NB4 (cell line): Measurements from ENCODE around the gene TCOF1.

Source experiments
- DNase-seq: peaks from one replicate; pipeline ENCODE4 v3.0.0; 2010; ENCODE audit warnings: low read depth
- H3K4me3 ChIP-seq: one replicate; pipeline ENCODE4 v1.5.1; 2011; ENCODE audit warnings: mild to moderate bottlenecking, low read depth, low read length, moderate library complexity
- MYC ChIP-seq: IDR thresholded peaks from 2 replicates; pipeline ENCODE4 v1.6.1; 2011; ENCODE audit warnings: low read depth, low read length
- POLR2A ChIP-seq: IDR thresholded peaks from 2 replicates; pipeline ENCODE4 v1.6.1; 2011; ENCODE audit warnings: mild to moderate bottlenecking; ENCODE audit not compliant: insufficient read length; ENCODE audit errors: extremely low read depth
- TF ChIP-seq, protein P1 (sequence below): IDR thresholded peaks from 2 replicates; pipeline ENCODE4 v1.6.1; 2011; ENCODE audit warnings: low read depth, low read length
- TF ChIP-seq, protein P2 (sequence below): IDR thresholded peaks from one replicate; pipeline ENCODE4 v1.5.1; 2012; ENCODE audit warnings: low read depth, low read length

The TCOF1 gene

DNA sequence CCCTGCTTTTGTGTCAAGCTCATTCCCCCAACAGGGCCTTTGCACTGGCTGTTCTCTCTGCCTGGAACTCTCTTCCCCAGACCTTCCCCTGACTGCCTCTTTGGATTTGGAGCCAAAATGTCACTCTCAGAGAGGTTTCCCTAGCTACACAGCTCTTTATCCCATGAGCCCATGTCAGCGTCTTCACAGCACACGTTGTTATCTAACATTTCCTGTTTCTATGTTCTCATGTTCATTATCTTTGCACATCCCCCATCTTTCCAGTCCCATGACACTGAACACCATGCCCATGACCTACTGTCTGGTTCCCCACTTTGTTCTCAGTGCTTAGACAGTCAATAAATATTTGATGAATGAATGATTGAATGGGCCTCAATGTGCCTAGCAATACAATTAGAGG, 28.5 kb upstream of the TCOF1 start:
- no peak for TF ChIP-seq MYC
- TF ChIP-seq, protein P1, sequence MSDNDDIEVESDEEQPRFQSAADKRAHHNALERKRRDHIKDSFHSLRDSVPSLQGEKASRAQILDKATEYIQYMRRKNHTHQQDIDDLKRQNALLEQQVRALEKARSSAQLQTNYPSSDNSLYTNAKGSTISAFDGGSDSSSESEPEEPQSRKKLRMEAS = no peak
- TF ChIP-seq, protein P2, sequence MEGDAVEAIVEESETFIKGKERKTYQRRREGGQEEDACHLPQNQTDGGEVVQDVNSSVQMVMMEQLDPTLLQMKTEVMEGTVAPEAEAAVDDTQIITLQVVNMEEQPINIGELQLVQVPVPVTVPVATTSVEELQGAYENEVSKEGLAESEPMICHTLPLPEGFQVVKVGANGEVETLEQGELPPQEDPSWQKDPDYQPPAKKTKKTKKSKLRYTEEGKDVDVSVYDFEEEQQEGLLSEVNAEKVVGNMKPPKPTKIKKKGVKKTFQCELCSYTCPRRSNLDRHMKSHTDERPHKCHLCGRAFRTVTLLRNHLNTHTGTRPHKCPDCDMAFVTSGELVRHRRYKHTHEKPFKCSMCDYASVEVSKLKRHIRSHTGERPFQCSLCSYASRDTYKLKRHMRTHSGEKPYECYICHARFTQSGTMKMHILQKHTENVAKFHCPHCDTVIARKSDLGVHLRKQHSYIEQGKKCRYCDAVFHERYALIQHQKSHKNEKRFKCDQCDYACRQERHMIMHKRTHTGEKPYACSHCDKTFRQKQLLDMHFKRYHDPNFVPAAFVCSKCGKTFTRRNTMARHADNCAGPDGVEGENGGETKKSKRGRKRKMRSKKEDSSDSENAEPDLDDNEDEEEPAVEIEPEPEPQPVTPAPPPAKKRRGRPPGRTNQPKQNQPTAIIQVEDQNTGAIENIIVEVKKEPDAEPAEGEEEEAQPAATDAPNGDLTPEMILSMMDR = no peak
- no peak for TF ChIP-seq POLR2A
- DNase-seq = no peak

DNA sequence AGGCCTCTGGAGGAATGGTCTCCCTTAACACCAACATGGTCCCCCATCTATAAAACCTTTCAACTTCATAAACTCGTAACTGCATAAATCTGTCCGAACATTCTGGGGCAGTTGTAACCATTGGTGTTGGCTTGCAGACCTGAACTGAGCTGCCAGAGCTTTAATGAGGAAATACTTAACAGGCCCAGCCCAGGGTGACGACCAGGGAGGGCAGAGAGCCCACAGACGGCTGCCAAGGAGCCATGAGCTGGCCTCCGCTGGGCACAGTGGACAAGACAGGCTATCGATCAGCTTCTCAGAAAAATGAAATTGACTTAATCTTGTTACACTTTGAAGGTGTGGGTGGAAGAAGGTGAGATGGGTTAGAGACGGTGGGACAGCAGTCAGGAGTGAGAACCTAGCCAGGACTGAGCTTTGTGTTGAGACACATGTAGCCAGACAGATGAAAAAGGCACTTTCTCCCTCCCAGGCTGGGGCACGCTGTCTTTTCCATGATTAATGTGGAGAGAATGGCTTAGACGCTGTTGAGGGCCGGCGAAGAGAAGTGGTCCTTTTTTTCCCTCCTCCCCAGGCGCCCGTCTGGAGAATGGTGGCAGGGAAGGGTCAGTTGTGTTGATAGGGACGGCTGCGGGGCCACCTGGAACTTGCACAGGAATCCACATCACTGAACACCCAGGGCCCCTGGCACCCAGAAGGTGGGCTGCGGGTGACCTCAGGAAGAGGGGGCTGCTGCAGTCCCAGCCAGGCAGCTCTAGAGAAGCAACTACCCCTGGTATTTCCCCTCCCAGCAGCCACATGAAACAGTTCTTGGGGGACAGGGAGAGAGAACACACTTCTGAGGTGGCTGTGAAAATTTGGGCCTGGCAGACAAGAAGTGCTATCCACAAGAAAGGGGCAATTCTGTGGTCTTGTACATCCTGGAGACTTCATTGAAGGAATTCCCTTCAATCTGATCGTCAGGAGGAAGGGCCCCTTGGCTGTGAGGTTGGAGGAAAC, 27.3 kb upstream of the TCOF1 start:
- no peak overlapping the region for H3K4me3 ChIP-seq
- no peak for TF ChIP-seq POLR2A
- TF ChIP-seq MYC = no peak
- TF ChIP-seq, protein P1 = no peak
- TF ChIP-seq, protein P2 = no peak
- no peak for DNase-seq

More for the DNA sequence above, 28.5 kb upstream of the TCOF1 start:
- no peak overlapping the region for H3K4me3 ChIP-seq

DNA sequence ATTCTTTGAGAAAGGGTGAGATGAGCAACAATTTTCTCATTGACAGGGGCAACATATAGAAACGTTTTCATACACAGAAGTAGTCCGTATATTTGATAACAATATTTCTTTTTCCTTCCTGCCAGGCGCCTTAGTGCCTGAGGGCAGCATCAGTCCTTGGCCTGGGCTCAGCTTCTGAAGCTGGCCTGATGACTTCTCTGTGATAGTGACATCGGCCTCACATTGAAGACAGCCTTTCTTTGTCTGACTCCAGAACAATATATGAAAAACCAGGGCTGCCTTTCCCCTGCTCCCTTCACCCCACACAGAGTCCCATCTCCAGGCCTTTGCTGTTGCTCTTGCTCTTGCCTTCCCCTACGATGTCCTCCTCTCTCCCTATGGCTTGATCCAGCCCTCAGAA, 24.1 kb upstream of the TCOF1 start:
- TF ChIP-seq, protein P2 = no peak
- TF ChIP-seq POLR2A = no peak
- no peak for TF ChIP-seq MYC
- TF ChIP-seq, protein P1 = no peak
- DNase-seq = no peak
- H3K4me3 ChIP-seq = no peak overlapping the region

DNA sequence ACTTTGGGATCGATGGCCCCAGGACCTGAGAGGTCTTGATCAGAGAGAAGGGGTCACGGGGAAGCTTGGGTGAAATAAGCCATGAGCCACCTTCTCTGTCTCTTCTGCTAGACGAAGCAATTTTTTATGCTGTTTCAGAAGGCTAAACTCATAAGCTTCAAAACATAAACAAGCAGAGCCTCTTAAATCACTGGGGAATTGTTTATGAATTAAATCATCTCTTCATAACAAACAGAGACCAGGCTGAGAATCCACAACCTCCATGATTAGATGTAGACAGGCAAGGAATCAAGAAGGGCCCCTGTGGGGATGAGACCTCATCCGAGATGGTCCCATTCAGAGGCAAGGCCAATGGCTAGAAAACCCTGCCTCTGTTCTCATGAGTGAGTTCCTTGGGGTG, 21.7 kb upstream of the TCOF1 start:
- H3K4me3 ChIP-seq = no peak overlapping the region
- DNase-seq = no peak
- TF ChIP-seq POLR2A (no peak), MYC (no peak)
- TF ChIP-seq, protein P1 = no peak
- TF ChIP-seq, protein P2 = no peak

DNA sequence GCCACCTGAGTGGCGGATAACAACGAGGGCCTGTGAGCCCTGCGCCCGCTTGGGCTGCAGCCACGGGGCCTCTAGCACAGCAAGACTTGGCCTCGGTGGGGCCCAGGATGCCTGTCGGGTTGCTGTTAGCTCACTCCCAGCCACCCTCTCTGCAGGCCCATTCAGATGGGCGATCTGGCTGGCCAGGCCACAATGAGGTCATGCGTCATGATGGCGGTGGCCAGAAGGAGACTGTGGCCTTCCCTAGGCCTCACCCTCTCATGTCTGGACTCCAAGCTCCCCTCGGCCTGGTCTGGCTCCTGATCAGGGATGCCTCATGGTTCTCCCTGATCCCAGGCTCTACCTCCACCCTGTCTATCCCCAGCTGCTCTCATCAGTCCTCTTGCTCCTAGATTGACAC, 19.0 kb upstream of the TCOF1 start:
- H3K4me3 ChIP-seq = no peak overlapping the region
- TF ChIP-seq, protein P1 = no peak
- TF ChIP-seq MYC (no peak), POLR2A (no peak)
- TF ChIP-seq, protein P2 = no peak
- DNase-seq = no peak
